Neural cell (in vitro differentiated cells): ENCODE measurements around the gene RELN. TPM values are rescaled to one million over a fixed set of nuclear protein-coding genes. Genes with fewer than 3 reads are reported as not detected.

Experiments used
- H2AFZ ChIP-seq: fragments of 200-600, 300-800 bp; sonication (generic), shearing (Covaris generic); 2 replicates; pipeline ENCODE4 v1.6.0; 2014; ENCODE audit warnings: low read depth, mild to moderate bottlenecking, antibody characterized with exemption, low read length, moderate library complexity
- H3F3A ChIP-seq: fragments of 200-600 bp; shearing (Covaris generic); 2 replicates; pipeline ENCODE4 v1.6.1; 2016; ENCODE audit warnings: mild to moderate bottlenecking, moderate library complexity, mixed read lengths, antibody characterized with exemption, low read length; ENCODE audit not compliant: insufficient read depth, poor library complexity, severe bottlenecking
- H3K27ac ChIP-seq: fragments of 200-600, 300-800 bp; sonication (generic), shearing (Covaris generic); 2 replicates; pipeline ENCODE4 v1.5.1; 2014; ENCODE audit warnings: mild to moderate bottlenecking, low read length, moderate library complexity
- H3K27me3 ChIP-seq: fragments of 300-800, 200-600 bp; sonication (generic), shearing (Covaris generic); 2 replicates; pipeline ENCODE4 v1.6.0; 2014; ENCODE audit warnings: mild to moderate bottlenecking, low read depth, low read length, moderate library complexity; ENCODE audit not compliant: insufficient read depth
- H3K36me3 ChIP-seq: fragments of 300-800, 200-600 bp; sonication (generic), shearing (Covaris generic); 2 replicates; pipeline ENCODE4 v1.5.1; 2014; ENCODE audit warnings: mild to moderate bottlenecking, antibody characterized with exemption, low read length, moderate library complexity; ENCODE audit not compliant: insufficient read depth
- H3K4me2 ChIP-seq: fragments of 300-800, 200-600 bp; sonication (generic), shearing (Covaris generic); 2 replicates; pipeline ENCODE4 v1.6.0; 2014; ENCODE audit warnings: mild to moderate bottlenecking, low read length
- H3K4me3 ChIP-seq: fragments of 300-800, 200-600 bp; sonication (generic), shearing (Covaris generic); 2 replicates; pipeline ENCODE4 v1.5.1; 2014; ENCODE audit warnings: mild to moderate bottlenecking, low read length, moderate library complexity
- H3K79me2 ChIP-seq: fragments of 200-600 bp; shearing (Covaris generic); replicated peaks from 2 replicates; pipeline ENCODE4 v1.6.0; 2014; ENCODE audit warnings: mild to moderate bottlenecking, low read length, moderate library complexity; ENCODE audit not compliant: insufficient read depth
- H3K9ac ChIP-seq: fragments of 300-800, 200-600 bp; sonication (generic), shearing (Covaris generic); 2 replicates; pipeline ENCODE4 v1.6.1; 2016; ENCODE audit warnings: mild to moderate bottlenecking, low read length, mixed read lengths
- H3K9me2 ChIP-seq: fragments of 200-600 bp; shearing (Covaris generic); 2 replicates; pipeline ENCODE4 v1.6.1; 2016; ENCODE audit warnings: mild to moderate bottlenecking, low read length, mixed read lengths; ENCODE audit not compliant: insufficient read depth
- H3K9me3 ChIP-seq: fragments of 200-600, 300-800 bp; sonication (generic), shearing (Covaris generic); 2 replicates; pipeline ENCODE4 v1.6.1; 2016; ENCODE audit warnings: mild to moderate bottlenecking, mixed run types, low read length, moderate library complexity, mixed read lengths
- H4K20me1 ChIP-seq: fragments of 200-600 bp; shearing (Covaris generic); 2 replicates; pipeline ENCODE4 v1.6.1; 2016; ENCODE audit warnings: mild to moderate bottlenecking, mixed run types; ENCODE audit not compliant: insufficient read depth
- CTCF ChIP-seq: fragments of 450-650 bp; IDR thresholded peaks from 2 replicates; pipeline ENCODE4 v1.5.1; 2014; ENCODE audit warnings: antibody characterized with exemption, mild to moderate bottlenecking, moderate library complexity; ENCODE audit not compliant: poor library complexity, severe bottlenecking
- EP300 ChIP-seq: fragments of 450-650 bp; conservative IDR thresholded peaks from 2 replicates; pipeline ENCODE4 v1.6.1; 2014; ENCODE audit warnings: antibody characterized with exemption, mild to moderate bottlenecking, moderate library complexity; ENCODE audit not compliant: poor library complexity, severe bottlenecking
- EZH2 ChIP-seq: fragments of 200-600, 300-800 bp; shearing (Covaris generic), sonication (generic); IDR thresholded peaks from 2 replicates; pipeline ENCODE4 v1.6.1; 2014; ENCODE audit warnings: antibody characterized with exemption, low read length, borderline replicate concordance, mild to moderate bottlenecking; ENCODE audit not compliant: insufficient read depth, poor library complexity, severe bottlenecking
- MXI1 ChIP-seq: fragments of 450-650 bp; conservative IDR thresholded peaks from 2 replicates; pipeline ENCODE4 v1.6.1; 2014; ENCODE audit warnings: antibody characterized with exemption, mild to moderate bottlenecking; ENCODE audit not compliant: poor library complexity, severe bottlenecking
- RAD21 ChIP-seq: fragments of 450-650 bp; conservative IDR thresholded peaks from 2 replicates; pipeline ENCODE4 v1.6.1; 2014; ENCODE audit warnings: antibody characterized with exemption, mild to moderate bottlenecking, moderate library complexity
- SMC3 ChIP-seq: fragments of 450-650 bp; conservative IDR thresholded peaks from 2 replicates; pipeline ENCODE4 v1.6.1; 2014; ENCODE audit warnings: antibody characterized with exemption, mild to moderate bottlenecking, moderate library complexity; ENCODE audit not compliant: poor library complexity
- TAF1 ChIP-seq: IDR thresholded peaks from 2 replicates; pipeline ENCODE4 v1.6.1; 2012; ENCODE audit warnings: low read depth
- polyA plus RNA-seq: library from polyadenylated mRNA; depleted of rRNA; stranded (reverse); fragments of >200 nt; gene quantifications from 2 replicates; pipeline ENCODE4 v1.2.3, GENCODE V29; 2014
- TF ChIP-seq, protein P1 (sequence below): IDR thresholded peaks from 2 replicates; pipeline ENCODE4 v1.6.1; 2012; ENCODE audit warnings: borderline replicate concordance

The RELN gene
- polyA plus RNA-seq, 1 donor from 2014 or later = 178 TPM

DNA sequence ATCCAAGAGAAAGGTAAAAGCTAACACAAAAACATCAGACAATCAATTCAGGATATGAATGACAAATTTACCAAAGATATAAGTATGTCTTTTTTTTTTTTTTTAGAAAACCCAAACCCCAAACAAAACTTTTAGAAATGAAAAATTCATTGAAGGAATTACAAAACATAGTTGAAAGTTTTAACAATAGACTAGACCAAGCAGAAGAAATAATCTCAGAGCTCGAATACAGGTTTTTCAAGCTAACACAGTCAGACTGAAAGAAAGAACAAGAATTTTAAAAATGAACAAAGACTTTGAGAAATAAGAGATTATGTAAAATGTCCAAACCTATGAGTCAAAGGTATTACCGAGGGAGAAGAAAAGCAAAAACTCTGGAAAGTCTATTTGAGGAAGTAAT is 345.1 kb downstream of the RELN start:
- Histone ChIP-seq H3K9me2 (no peaks in the 10 kb centered on the region), H3K36me3 (peaks cover 3% of the 10 kb centered on the region), H3F3A (no peaks in the 10 kb centered on the region), H2AFZ (no peak overlapping the region), H3K4me2 (no peak overlapping the region), H4K20me1 (no peaks in the 10 kb centered on the region), H3K27ac (no peak overlapping the region), H3K9me3 (no peaks in the 10 kb centered on the region), H3K27me3 (no peaks in the 10 kb centered on the region), H3K79me2 (no peaks in the 10 kb centered on the region), H3K4me3 (no peak overlapping the region), H3K9ac (no peak overlapping the region)
- TF ChIP-seq TAF1 = no peak
- TF ChIP-seq RAD21 = no peak
- TF ChIP-seq EZH2 = no peak

- H3K36me3 ChIP-seq = no peaks in the 10 kb centered on the region
- no peaks in the 10 kb centered on the region for H4K20me1 ChIP-seq
- H3K4me2 ChIP-seq = no peak overlapping the region
- no peaks in the 10 kb centered on the region for H3K9me3 ChIP-seq
- no peak overlapping the region for H3K27ac ChIP-seq
- H3K9me2 ChIP-seq = no peaks in the 10 kb centered on the region
- H3K27me3 ChIP-seq = no peaks in the 10 kb centered on the region
- H3F3A ChIP-seq = no peaks in the 10 kb centered on the region
- no peak for TF ChIP-seq SMC3
- no peak for TF ChIP-seq MXI1
- no peak for TF ChIP-seq EP300
- no peak for TF ChIP-seq EZH2
- TF ChIP-seq TAF1 = no peak
- TF ChIP-seq, protein P1, sequence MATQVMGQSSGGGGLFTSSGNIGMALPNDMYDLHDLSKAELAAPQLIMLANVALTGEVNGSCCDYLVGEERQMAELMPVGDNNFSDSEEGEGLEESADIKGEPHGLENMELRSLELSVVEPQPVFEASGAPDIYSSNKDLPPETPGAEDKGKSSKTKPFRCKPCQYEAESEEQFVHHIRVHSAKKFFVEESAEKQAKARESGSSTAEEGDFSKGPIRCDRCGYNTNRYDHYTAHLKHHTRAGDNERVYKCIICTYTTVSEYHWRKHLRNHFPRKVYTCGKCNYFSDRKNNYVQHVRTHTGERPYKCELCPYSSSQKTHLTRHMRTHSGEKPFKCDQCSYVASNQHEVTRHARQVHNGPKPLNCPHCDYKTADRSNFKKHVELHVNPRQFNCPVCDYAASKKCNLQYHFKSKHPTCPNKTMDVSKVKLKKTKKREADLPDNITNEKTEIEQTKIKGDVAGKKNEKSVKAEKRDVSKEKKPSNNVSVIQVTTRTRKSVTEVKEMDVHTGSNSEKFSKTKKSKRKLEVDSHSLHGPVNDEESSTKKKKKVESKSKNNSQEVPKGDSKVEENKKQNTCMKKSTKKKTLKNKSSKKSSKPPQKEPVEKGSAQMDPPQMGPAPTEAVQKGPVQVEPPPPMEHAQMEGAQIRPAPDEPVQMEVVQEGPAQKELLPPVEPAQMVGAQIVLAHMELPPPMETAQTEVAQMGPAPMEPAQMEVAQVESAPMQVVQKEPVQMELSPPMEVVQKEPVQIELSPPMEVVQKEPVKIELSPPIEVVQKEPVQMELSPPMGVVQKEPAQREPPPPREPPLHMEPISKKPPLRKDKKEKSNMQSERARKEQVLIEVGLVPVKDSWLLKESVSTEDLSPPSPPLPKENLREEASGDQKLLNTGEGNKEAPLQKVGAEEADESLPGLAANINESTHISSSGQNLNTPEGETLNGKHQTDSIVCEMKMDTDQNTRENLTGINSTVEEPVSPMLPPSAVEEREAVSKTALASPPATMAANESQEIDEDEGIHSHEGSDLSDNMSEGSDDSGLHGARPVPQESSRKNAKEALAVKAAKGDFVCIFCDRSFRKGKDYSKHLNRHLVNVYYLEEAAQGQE = no peak
- TF ChIP-seq CTCF = no peak
- no peak for TF ChIP-seq RAD21
- H3K9ac ChIP-seq = no peak overlapping the region
- H3K4me3 ChIP-seq = no peak overlapping the region
- no peak overlapping the region for H2AFZ ChIP-seq
- H3K79me2 ChIP-seq = no peaks in the 10 kb centered on the region
Measured at GRCh38 chr7:103640031-103640779, 349.3 kb downstream of the RELN start.
